HEK293 (cell line): ENCODE data around the gene PTGFRN.

Experiments
- CTCF ChIA-PET: fragments of 350-600 bp; formaldehyde crosslinking; extraction: SDS; loops from one replicate; lab custom pipeline; 2021; ENCODE audit warnings: antibody characterized with exemption; lab: Yijun Ruan, JAX
- POLR2A ChIA-PET: fragments of 300-600 bp; formaldehyde crosslinking; extraction: SDS; loops from one replicate; lab custom pipeline; 2020; ENCODE audit warnings: antibody characterized with exemption, inconsistent platforms; lab: Yijun Ruan, JAX
- H3K27ac ChIP-seq: fragments of 200-500 bp; sonication (Bioruptor generic); 2 replicates; pipeline ENCODE4 v1.5.1; 2014; ENCODE audit warnings: low read depth, low read length, control low read depth, inconsistent platforms; ENCODE audit errors: extremely low read depth
- H3K36me3 ChIP-seq, 2 experiments: fragments of 200-500 bp in 1 of 2; sonication (Bioruptor generic) in 1 of 2; 1 replicate in 1 of 2; 2 replicates in 1 of 2; pipeline ENCODE4 v1.5.1; 2014 to 2017; ENCODE audit warnings: inconsistent platforms in 2 of 2, low read length in 2 of 2; ENCODE audit not compliant: control insufficient read depth in 2 of 2, insufficient read depth in 1 of 2
- H3K4me1 ChIP-seq: fragments of 200-500 bp; sonication (Bioruptor generic); 2 replicates; pipeline ENCODE4 v1.5.1; 2014; ENCODE audit warnings: mild to moderate bottlenecking, low read length, inconsistent platforms; ENCODE audit not compliant: control insufficient read depth, insufficient read depth
- H3K4me3 ChIP-seq: 2 replicates; pipeline ENCODE4 v1.5.1; 2011; ENCODE audit warnings: low read depth, mild to moderate bottlenecking, control low read depth, low read length, moderate library complexity
- H3K9me3 ChIP-seq: fragments of 200-500 bp; sonication (Bioruptor generic); 2 replicates; pipeline ENCODE4 v1.5.1; 2014; ENCODE audit warnings: low read depth, low read length, inconsistent platforms; ENCODE audit not compliant: control insufficient read depth, insufficient read depth
- ATF2 ChIP-seq: fragments of 450-650 bp; formaldehyde crosslinking; IDR thresholded peaks from 2 replicates; pipeline ENCODE4 v1.5.1; 2016; ENCODE audit warnings: missing biosample characterization, missing genetic modification characterization, low read depth
- CTCF ChIP-seq: fragments of 450-650 bp; formaldehyde crosslinking; IDR thresholded peaks from 2 replicates; pipeline ENCODE4 v1.5.1; 2016; ENCODE audit warnings: missing biosample characterization, missing genetic modification characterization
- GFI1B ChIP-seq: fragments of 450-650 bp; formaldehyde crosslinking; IDR thresholded peaks from 2 replicates; pipeline ENCODE4 v1.5.1; 2016; ENCODE audit warnings: missing biosample characterization, missing genetic modification characterization
- PBX3 ChIP-seq: sonication (generic); formaldehyde crosslinking; IDR thresholded peaks from 2 replicates; pipeline ENCODE4 v1.8.1; 2022; ENCODE audit warnings: mild to moderate bottlenecking, moderate library complexity, missing genetic modification reagents
- SCRT1 ChIP-seq: fragments of 450-650 bp; formaldehyde crosslinking; IDR thresholded peaks from 2 replicates; pipeline ENCODE4 v1.5.1; 2016; ENCODE audit warnings: missing biosample characterization, missing genetic modification characterization, borderline replicate concordance
- SCRT2 ChIP-seq: fragments of 450-650 bp; formaldehyde crosslinking; IDR thresholded peaks from 2 replicates; pipeline ENCODE4 v1.5.1; 2016; ENCODE audit warnings: missing biosample characterization, missing genetic modification characterization
- YY2 ChIP-seq: fragments of 450-650 bp; formaldehyde crosslinking; IDR thresholded peaks from 2 replicates; pipeline ENCODE4 v1.5.1; 2016; ENCODE audit warnings: missing biosample characterization, missing genetic modification characterization
- ZBTB17 ChIP-seq: fragments of 450-650 bp; formaldehyde crosslinking; IDR thresholded peaks from 2 replicates; pipeline ENCODE4 v1.5.1; 2016; ENCODE audit warnings: missing biosample characterization, missing genetic modification characterization
- ZBTB21 ChIP-seq: fragments of 450-650 bp; formaldehyde crosslinking; IDR thresholded peaks from 2 replicates; pipeline ENCODE4 v1.5.1; 2017; ENCODE audit warnings: missing biosample characterization, missing genetic modification characterization
- ZBTB49 ChIP-seq: fragments of 450-650 bp; formaldehyde crosslinking; IDR thresholded peaks from 2 replicates; pipeline ENCODE4 v1.5.1; 2016; ENCODE audit warnings: missing biosample characterization, missing genetic modification characterization, low read depth
- ZNF114 ChIP-seq: fragments of 450-650 bp; formaldehyde crosslinking; IDR thresholded peaks from 2 replicates; pipeline ENCODE4 v1.5.0; 2017; ENCODE audit warnings: missing biosample characterization, missing genetic modification characterization
- ZNF138 ChIP-seq: fragments of 450-650 bp; formaldehyde crosslinking; IDR thresholded peaks from 2 replicates; pipeline ENCODE4 v1.5.1; 2016; ENCODE audit warnings: missing biosample characterization, missing genetic modification characterization, borderline replicate concordance
- ZNF202 ChIP-seq: fragments of 450-650 bp; formaldehyde crosslinking; IDR thresholded peaks from 2 replicates; pipeline ENCODE4 v1.5.1; 2016; ENCODE audit warnings: missing biosample characterization, missing genetic modification characterization, borderline replicate concordance
- ZNF26 ChIP-seq: fragments of 450-650 bp; formaldehyde crosslinking; IDR thresholded peaks from 2 replicates; pipeline ENCODE4 v1.5.1; 2016; ENCODE audit warnings: missing biosample characterization, missing genetic modification characterization
- ZNF292 ChIP-seq: fragments of 450-650 bp; formaldehyde crosslinking; IDR thresholded peaks from 2 replicates; pipeline ENCODE4 v1.5.1; 2016; ENCODE audit warnings: low read depth, missing biosample characterization, missing genetic modification characterization, borderline replicate concordance
- ZNF302 ChIP-seq: fragments of 450-650 bp; formaldehyde crosslinking; IDR thresholded peaks from 2 replicates; pipeline ENCODE4 v1.5.1; 2016; ENCODE audit warnings: missing biosample characterization, missing genetic modification characterization, low read depth
- ZNF335 ChIP-seq: fragments of 450-650 bp; formaldehyde crosslinking; conservative IDR thresholded peaks from 2 replicates; pipeline ENCODE4 v1.5.1; 2016; ENCODE audit warnings: missing biosample characterization, missing genetic modification characterization
- ZNF366 ChIP-seq: fragments of 450-650 bp; formaldehyde crosslinking; conservative IDR thresholded peaks from 2 replicates; pipeline ENCODE4 v1.5.1; 2016; ENCODE audit warnings: missing biosample characterization, missing genetic modification characterization
- ZNF48 ChIP-seq: fragments of 450-650 bp; formaldehyde crosslinking; IDR thresholded peaks from 2 replicates; pipeline ENCODE4 v1.5.1; 2016; ENCODE audit warnings: missing biosample characterization, missing genetic modification characterization
- ZNF548 ChIP-seq: fragments of 450-650 bp; formaldehyde crosslinking; IDR thresholded peaks from 2 replicates; pipeline ENCODE4 v1.5.1; 2016; ENCODE audit warnings: missing biosample characterization, missing genetic modification characterization
- ZNF555 ChIP-seq: fragments of 450-650 bp; formaldehyde crosslinking; conservative IDR thresholded peaks from 2 replicates; pipeline ENCODE4 v1.5.1; 2017; ENCODE audit warnings: missing biosample characterization, mild to moderate bottlenecking, missing genetic modification characterization, inconsistent platforms
- ZNF645 ChIP-seq: fragments of 450-650 bp; formaldehyde crosslinking; IDR thresholded peaks from 2 replicates; pipeline ENCODE4; 2016; ENCODE audit warnings: missing biosample characterization, missing genetic modification characterization

PTGFRN gene

GRCh38 chr1:116921937-116922336 is 12.2 kb downstream of the PTGFRN start (continued):
- TF ChIP-seq SCRT1 (tag by site-specific recombination) (no peak), CTCF (tag by site-specific recombination) (no peak), ZNF138 (no peak), GFI1B (tag by site-specific recombination) (no peak), ZNF48 (tag by site-specific recombination) (no peak)

GRCh38 chr1:116923421-116923820 is 13.7 kb downstream of the PTGFRN start:
- TF ChIP-seq ZBTB21 (tag by site-specific recombination): no peak
- TF ChIP-seq ZBTB17 (tag by site-specific recombination): no peak
- TF ChIP-seq ZNF292 (tag by site-specific recombination): no peak
- TF ChIP-seq YY2 (tag by site-specific recombination): no peak
- TF ChIP-seq ZNF26 (tag by site-specific recombination): no peak
- TF ChIP-seq ZNF548 (tag by site-specific recombination): no peak
- no peak for TF ChIP-seq ZNF555 (tag by site-specific recombination)
- TF ChIP-seq ATF2 (tag by site-specific recombination): no peak
- TF ChIP-seq, all 188 proteins: peak for 0
- no peak overlapping the region for H3K27ac ChIP-seq
- CTCF ChIA-PET: no interaction called here
- H3K36me3 ChIP-seq: peaks cover 0 to 5% of the 10 kb centered on the region in 2 experiments; a peak in 1 of 3 replicates
- no peaks in the 10 kb centered on the region for H3K9me3 ChIP-seq
- H3K4me3 ChIP-seq: no peak overlapping the region
- POLR2A ChIA-PET: no interaction called here
- no peaks in the 10 kb centered on the region for H3K4me1 ChIP-seq

- ChIA-PET POLR2A (no interaction called here), CTCF (interaction anchor here (0.7 kb wide), 2 partner anchors 22 to 1028 kb away, joined by 3 to 5 read pairs; no protein-coding TSS in a partner anchor)
- peaks cover 0 to 5% of the 10 kb centered on the region in 2 experiments; a peak in 1 of 3 replicates for H3K36me3 ChIP-seq
- H3K4me1 ChIP-seq: no peaks in the 10 kb centered on the region
- H3K27ac ChIP-seq: no peak overlapping the region
- H3K9me3 ChIP-seq: no peaks in the 10 kb centered on the region
- no peak overlapping the region for H3K4me3 ChIP-seq
- TF ChIP-seq ZNF645 (tag by site-specific recombination) (no peak), ZNF202 (tag by site-specific recombination) (no peak), ZNF292 (tag by site-specific recombination) (no peak), ZNF335 (tag by site-specific recombination) (no peak), SCRT2 (tag by site-specific recombination) (no peak), ZNF114 (tag by site-specific recombination) (no peak), ZNF366 (tag by site-specific recombination) (no peak), ZNF302 (tag by site-specific recombination) (no peak), ZBTB49 (no peak), ZNF548 (tag by site-specific recombination) (no peak), PBX3 (CRISPR knock-in tag) (no peak)
Measured at GRCh38 chr1:116927049-116927798, 17.5 kb downstream of the PTGFRN start.
